IMR-90 (cell line): ENCODE results near the gene CREBL2. TPM values are rescaled to one million over a fixed set of nuclear protein-coding genes. Genes with fewer than 3 reads are reported as not detected.

ENCODE experiments used
- ATAC-seq: fragments of 200-7000 bp; cut with Tn5 transposase; 2 replicates; pipeline ENCODE4 v1.9.1; 2020; ENCODE audit warnings: low read depth, mild to moderate bottlenecking, moderate library complexity
- BruUV-seq: library from RNA; stranded (reverse); fragments of 400-500 nt; replicated peaks from 2 replicates; lab custom pipeline; 2021; lab: Mats Ljungman, UMichigan
- CTCF ChIA-PET: fragments of 300-600 bp; formaldehyde crosslinking; extraction: SDS; loops from one replicate; lab custom pipeline; 2021; ENCODE audit warnings: antibody characterized with exemption; lab: Yijun Ruan, JAX
- POLR2A ChIA-PET: fragments of 300-600 bp; sonication (Branson Sonifier 250); formaldehyde crosslinking; loops from one replicate; lab custom pipeline; 2022; ENCODE audit warnings: antibody characterized with exemption; ENCODE audit not compliant: unreplicated experiment; lab: Charles Lee
- DNase-seq: peaks from one replicate; pipeline ENCODE4 v3.0.0; 2013
- H2AFZ ChIP-seq: replicated peaks from 2 replicates; pipeline ENCODE3; 2013; ENCODE audit warnings: low read length, mild to moderate bottlenecking; ENCODE audit not compliant: poor library complexity
- H2AK5ac ChIP-seq: 2 replicates; pipeline ENCODE4 v1.6.1; 2013; ENCODE audit warnings: low read depth, low read length, inconsistent platforms
- H2AK9ac ChIP-seq: replicated peaks from 2 replicates; pipeline ENCODE3; 2013; ENCODE audit warnings: mild to moderate bottlenecking, low read depth, low read length, moderate library complexity; ENCODE audit not compliant: poor library complexity
- H2BK120ac ChIP-seq: 2 replicates; pipeline ENCODE4 v1.6.1; 2013; ENCODE audit warnings: low read depth, low read length, inconsistent platforms
- H2BK15ac ChIP-seq: 3 replicates; pipeline ENCODE4 v1.6.1; 2013; ENCODE audit warnings: low read depth, low read length, inconsistent platforms
- H2BK20ac ChIP-seq: 2 replicates; pipeline ENCODE4 v1.6.1; 2013; ENCODE audit warnings: low read depth, mild to moderate bottlenecking, inconsistent platforms, low read length, moderate library complexity
- H2BK5ac ChIP-seq: 2 replicates; pipeline ENCODE4 v1.6.1; 2013; ENCODE audit warnings: mild to moderate bottlenecking, low read depth, low read length, inconsistent platforms; ENCODE audit not compliant: poor library complexity, severe bottlenecking
- H3K14ac ChIP-seq: replicated peaks from 2 replicates; pipeline ENCODE4 v1.6.1; 2013; ENCODE audit warnings: low read depth, low read length, inconsistent platforms
- H3K18ac ChIP-seq: 2 replicates; pipeline ENCODE4 v1.6.1; 2013; ENCODE audit warnings: low read depth, low read length, control low read depth
- H3K23ac ChIP-seq: 2 replicates; pipeline ENCODE4 v1.6.1; 2013; ENCODE audit warnings: low read depth, low read length, inconsistent platforms
- H3K27ac ChIP-seq: 2 replicates; pipeline ENCODE4 v1.5.1; 2013; ENCODE audit warnings: mild to moderate bottlenecking, control low read depth, low read length; ENCODE audit not compliant: insufficient read depth
- H3K27me3 ChIP-seq: 2 replicates; pipeline ENCODE4 v1.6.1; 2013; ENCODE audit warnings: low read length; ENCODE audit not compliant: control insufficient read depth, insufficient read depth
- H3K36me3 ChIP-seq: 2 replicates; pipeline ENCODE4 v1.6.1; 2013; ENCODE audit warnings: low read length, mixed read lengths; ENCODE audit not compliant: control insufficient read depth, insufficient read depth
- H3K4ac ChIP-seq: 2 replicates; pipeline ENCODE4 v1.6.1; 2013; ENCODE audit warnings: low read depth, low read length, inconsistent platforms
- H3K4me1 ChIP-seq: 2 replicates; pipeline ENCODE4 v1.6.1; 2013; ENCODE audit warnings: low read length, mixed read lengths; ENCODE audit not compliant: control insufficient read depth, insufficient read depth
- H3K4me2 ChIP-seq: 2 replicates; pipeline ENCODE4 v1.6.1; 2013; ENCODE audit warnings: low read depth, mild to moderate bottlenecking, control low read depth, low read length, moderate library complexity
- H3K4me3 ChIP-seq: 2 replicates; pipeline ENCODE4 v1.5.1; 2013; ENCODE audit warnings: low read depth, mild to moderate bottlenecking, control low read depth, low read length, moderate library complexity; ENCODE audit not compliant: insufficient read depth
- H3K56ac ChIP-seq: 2 replicates; pipeline ENCODE4 v1.6.1; 2013; ENCODE audit warnings: low read length, inconsistent platforms; ENCODE audit not compliant: insufficient read depth; ENCODE audit errors: extremely low read depth
- H3K79me1 ChIP-seq, 2 experiments: 2 replicates each; pipeline ENCODE4 v1.6.1; 2013; ENCODE audit warnings: low read length in 2 of 2, inconsistent platforms in 1 of 2, low read depth in 1 of 2
- H3K9ac ChIP-seq: 2 replicates; pipeline ENCODE4 v1.6.1; 2013; ENCODE audit warnings: low read depth, low read length, control low read depth
- H3K9me1 ChIP-seq: 2 replicates; pipeline ENCODE4 v1.6.1; 2013; ENCODE audit warnings: low read length, inconsistent platforms; ENCODE audit not compliant: insufficient read depth
- H3K9me3 ChIP-seq: 2 replicates; pipeline ENCODE4 v1.6.1; 2013; ENCODE audit warnings: low read length; ENCODE audit not compliant: control insufficient read depth, insufficient read depth
- H4K20me1 ChIP-seq: 2 replicates; pipeline ENCODE4 v1.6.1; 2013; ENCODE audit warnings: low read length, inconsistent platforms; ENCODE audit not compliant: insufficient read depth
- H4K5ac ChIP-seq: 2 replicates; pipeline ENCODE4 v1.6.1; 2013; ENCODE audit warnings: mild to moderate bottlenecking, low read depth, low read length, control low read depth
- H4K8ac ChIP-seq, 2 experiments: 2 replicates each; pipeline ENCODE4 v1.6.1; 2013; ENCODE audit warnings: low read depth in 2 of 2, low read length in 2 of 2, control low read depth in 1 of 2, inconsistent platforms in 1 of 2
- H4K91ac ChIP-seq: 2 replicates; pipeline ENCODE4 v1.6.1; 2013; ENCODE audit warnings: low read depth, low read length, inconsistent platforms; ENCODE audit not compliant: insufficient read depth
- BHLHE40 ChIP-seq: fragments of 150-350 bp; IDR thresholded peaks from 2 replicates; pipeline ENCODE4 v1.6.1; 2016; ENCODE audit warnings: mild to moderate bottlenecking, low read depth, low read length
- CEBPB ChIP-seq: IDR thresholded peaks from 2 replicates; pipeline ENCODE4 v1.6.1; 2012; ENCODE audit warnings: low read depth, low read length, improper control_type of control experiment
- MAFK ChIP-seq: IDR thresholded peaks from 2 replicates; pipeline ENCODE4 v1.6.1; 2012; ENCODE audit warnings: low read depth, low read length, improper control_type of control experiment
- POLR2A ChIP-seq: IDR thresholded peaks from 2 replicates; pipeline ENCODE4 v1.6.1; 2012; ENCODE audit warnings: mild to moderate bottlenecking, low read depth, low read length
- RAD21 ChIP-seq: IDR thresholded peaks from 2 replicates; pipeline ENCODE4 v1.6.1; 2012; ENCODE audit warnings: low read length, improper control_type of control experiment
- SMC3 ChIP-seq: fragments of 150-350 bp; IDR thresholded peaks from 2 replicates; pipeline ENCODE4 v1.6.1; 2016; ENCODE audit warnings: low read depth, mild to moderate bottlenecking, antibody characterized with exemption, low read length, moderate library complexity
- WGBS, 2 experiments: methylation state at CpG; one replicate each; pipeline versions ENCODE4 v1.1.5 to v1.1.7; 2013; ENCODE audit warnings: missing lambda C conversion rate in 2 of 2; ENCODE audit not compliant: insufficient read length in 1 of 2; ENCODE audit errors: extremely low coverage in 2 of 2; 5-methylcytosine and 5-hydroxymethylcytosine counted together
- dilution Hi-C: fragments of 300-500 bp; cut with HindIII; formaldehyde crosslinking; loops from one replicate; pipeline ENCODE4 v1.14.3; 2018; ENCODE audit warnings: low sequenced_read_pairs; ENCODE audit not compliant: unreplicated experiment
- in situ Hi-C: fragments of 300-500 bp; cut with MboI; formaldehyde crosslinking; loops from 3 replicates; pipeline ENCODE4 v1.14.3; 2019; ENCODE audit warnings: low sequenced_read_pairs, inconsistent platforms, mixed read lengths
- intact Hi-C: fragments of 100-400 bp; cut with micrococcal nuclease; formaldehyde crosslinking; loops from 2 replicates; pipeline ENCODE4 v1.10.0; 2022
- polyA plus RNA-seq, 3 experiments: library from polyadenylated mRNA; depleted of rRNA; stranded (reverse); fragments of >200 nt; gene quantifications; 2 replicates each; pipeline ENCODE4 v1.2.3, GENCODE V29; 2012; ENCODE audit warnings: low replicate concordance in 1 of 3
- total RNA-seq: library from RNA; depleted of rRNA; stranded (reverse); fragments of >200 nt; gene quantifications from 2 replicates; pipeline ENCODE4 v1.2.3, GENCODE V29; 2012
- TF ChIP-seq, protein P1 (sequence below): conservative IDR thresholded peaks from 2 replicates; pipeline ENCODE4 v1.5.1; 2012; ENCODE audit warnings: mild to moderate bottlenecking, low read depth, low read length, improper control_type of control experiment

The CREBL2 gene
- total and polyA plus RNA-seq, 2 of the 4 experiments (the other 2 are of a cell fraction), result 11.5 to 19.0 TPM

DNA sequence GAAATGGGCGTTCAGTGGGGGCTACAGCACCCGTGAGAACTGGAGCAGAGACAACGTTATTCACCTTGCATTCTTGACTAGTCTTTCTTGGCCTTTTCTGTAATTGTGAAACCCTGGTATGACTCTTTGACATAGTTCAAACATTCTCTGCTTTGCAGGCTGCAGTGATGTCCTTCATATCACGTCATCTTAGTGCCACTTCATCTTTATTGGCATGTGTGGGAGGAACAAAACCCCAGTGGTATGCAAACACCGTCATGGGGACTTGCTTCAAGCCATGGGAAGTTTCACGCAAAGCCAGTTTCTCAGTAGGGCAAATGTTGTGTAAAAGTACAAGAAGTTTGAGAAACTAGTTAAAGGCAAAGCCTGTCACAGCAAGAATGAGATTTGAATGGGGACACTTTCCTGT is 28.8 kb upstream of the CREBL2 start:
- H3K9ac ChIP-seq, result no peak overlapping the region
- TF ChIP-seq, protein P1, sequence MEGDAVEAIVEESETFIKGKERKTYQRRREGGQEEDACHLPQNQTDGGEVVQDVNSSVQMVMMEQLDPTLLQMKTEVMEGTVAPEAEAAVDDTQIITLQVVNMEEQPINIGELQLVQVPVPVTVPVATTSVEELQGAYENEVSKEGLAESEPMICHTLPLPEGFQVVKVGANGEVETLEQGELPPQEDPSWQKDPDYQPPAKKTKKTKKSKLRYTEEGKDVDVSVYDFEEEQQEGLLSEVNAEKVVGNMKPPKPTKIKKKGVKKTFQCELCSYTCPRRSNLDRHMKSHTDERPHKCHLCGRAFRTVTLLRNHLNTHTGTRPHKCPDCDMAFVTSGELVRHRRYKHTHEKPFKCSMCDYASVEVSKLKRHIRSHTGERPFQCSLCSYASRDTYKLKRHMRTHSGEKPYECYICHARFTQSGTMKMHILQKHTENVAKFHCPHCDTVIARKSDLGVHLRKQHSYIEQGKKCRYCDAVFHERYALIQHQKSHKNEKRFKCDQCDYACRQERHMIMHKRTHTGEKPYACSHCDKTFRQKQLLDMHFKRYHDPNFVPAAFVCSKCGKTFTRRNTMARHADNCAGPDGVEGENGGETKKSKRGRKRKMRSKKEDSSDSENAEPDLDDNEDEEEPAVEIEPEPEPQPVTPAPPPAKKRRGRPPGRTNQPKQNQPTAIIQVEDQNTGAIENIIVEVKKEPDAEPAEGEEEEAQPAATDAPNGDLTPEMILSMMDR, result no peak
- no peak for TF ChIP-seq RAD21
- TF ChIP-seq BHLHE40, result no peak
- TF ChIP-seq CEBPB, result peak; percentile 49; the same call in 1 of the 2 replicates
- TF ChIP-seq SMC3, result no peak
- TF ChIP-seq POLR2A, result no peak
- TF ChIP-seq MAFK, result no peak
- no peaks in the 10 kb centered on the region for H4K20me1 ChIP-seq
- no peak overlapping the region for H2BK20ac ChIP-seq
- H2BK5ac ChIP-seq, result no peak overlapping the region
- no CpG with 5 or more reads among the region's 6 CpGs for WGBS, 2 experiments
- dilution Hi-C loops (no loop called here), in situ Hi-C loops (no loop called here), intact Hi-C loops (no loop called here)
- no peak overlapping the region for H3K4ac ChIP-seq
- H3K27me3 ChIP-seq, result peaks cover 9% of the 10 kb centered on the region
- no peak overlapping the region for H2AK5ac ChIP-seq
- DNase-seq (peak; percentile 67), ATAC-seq (no peak)
- CTCF ChIA-PET, result no interaction called here
- H3K18ac ChIP-seq, result no peak overlapping the region
- no peak overlapping the region for H2AK9ac ChIP-seq
- H3K56ac ChIP-seq, result no peak overlapping the region
- peak overlapping the region; percentile 24; the same call in 1 of the 2 replicates for H3K23ac ChIP-seq
- H3K79me1 ChIP-seq, result no peaks in the 10 kb centered on the region
- H2AFZ ChIP-seq, result peak overlapping the region; percentile 15
- no peak overlapping the region for H4K8ac ChIP-seq
- no TSS peak for BruUV-seq
- H3K9me1 ChIP-seq, result no peaks in the 10 kb centered on the region; the same call in 1 of the 2 replicates
- no peak overlapping the region for H4K91ac ChIP-seq
- POLR2A ChIA-PET, result no interaction called here
- no peak overlapping the region for H3K14ac ChIP-seq
- H4K5ac ChIP-seq, result no peak overlapping the region
- no peak overlapping the region for H2BK120ac ChIP-seq
- H3K4me1 ChIP-seq, result no peaks in the 10 kb centered on the region
- no peaks in the 10 kb centered on the region for H3K36me3 ChIP-seq
- no peak overlapping the region for H2BK15ac ChIP-seq
- no peak overlapping the region for H3K27ac ChIP-seq
- H3K9me3 ChIP-seq, result no peaks in the 10 kb centered on the region
- no peak overlapping the region for H3K4me2 ChIP-seq
- no peak overlapping the region for H3K4me3 ChIP-seq
